IPS-20b (cell line): ENCODE results near the gene MBIP.

Source experiments
- H3K27ac ChIP-seq: one replicate; pipeline ENCODE4 v1.5.1; 2013; ENCODE audit warnings: low read length
- H3K27me3 ChIP-seq: 2 replicates; pipeline ENCODE4 v1.6.1; 2013; ENCODE audit warnings: mild to moderate bottlenecking, low read length, inconsistent platforms; ENCODE audit not compliant: insufficient read depth
- H3K36me3 ChIP-seq: 2 replicates; pipeline ENCODE4 v1.6.1; 2013; ENCODE audit warnings: low read depth, mild to moderate bottlenecking, inconsistent platforms, low read length, moderate library complexity; ENCODE audit not compliant: insufficient read depth
- H3K4me1 ChIP-seq: 2 replicates; pipeline ENCODE4 v1.6.1; 2013; ENCODE audit warnings: mild to moderate bottlenecking, control low read depth, inconsistent platforms, low read length, moderate library complexity; ENCODE audit not compliant: insufficient read depth
- H3K4me3 ChIP-seq: 2 replicates; pipeline ENCODE4 v1.5.1; 2013; ENCODE audit warnings: mild to moderate bottlenecking, low read length, inconsistent platforms
- H3K9ac ChIP-seq: 2 replicates; pipeline ENCODE4 v1.6.1; 2013; ENCODE audit warnings: low read depth, mild to moderate bottlenecking, inconsistent platforms, low read length, moderate library complexity
- H3K9me3 ChIP-seq: 2 replicates; pipeline ENCODE4 v1.6.1; 2013; ENCODE audit warnings: mild to moderate bottlenecking, low read depth, low read length, inconsistent platforms; ENCODE audit not compliant: insufficient read depth

MBIP gene

DNA sequence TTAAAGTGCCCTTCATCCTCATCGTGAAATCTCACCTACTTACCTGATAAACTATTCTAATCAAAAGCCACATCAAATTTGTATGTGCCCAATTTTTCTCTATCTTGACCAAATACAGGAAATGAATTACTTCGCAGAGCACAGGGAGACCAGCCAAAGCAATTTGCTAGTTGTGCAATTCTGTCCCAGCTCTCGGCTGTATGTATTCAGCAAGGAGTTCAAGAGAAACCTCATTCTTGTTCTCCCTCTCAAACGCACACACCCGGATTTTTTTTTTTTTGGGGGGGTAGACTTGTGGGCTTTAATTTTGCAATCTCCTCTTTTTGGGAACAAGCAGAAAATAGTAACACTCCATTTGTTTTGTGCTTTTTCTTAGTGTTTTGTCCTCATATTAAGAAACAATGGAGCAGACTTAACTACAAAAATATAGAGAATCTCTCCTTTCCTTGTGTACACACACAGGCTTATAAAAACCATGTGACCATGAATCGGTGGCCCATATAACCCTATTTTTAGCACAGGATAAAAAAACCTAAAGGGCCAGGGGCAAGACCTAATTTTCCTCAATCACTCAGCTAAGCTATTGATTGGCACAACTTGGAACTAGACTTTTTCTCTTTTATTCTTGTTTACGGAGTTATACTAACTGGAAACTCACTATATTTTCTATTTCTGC, 64.2 kb downstream of the MBIP start:
- Histone ChIP-seq H3K9ac (no peak overlapping the region), H3K4me3 (no peak overlapping the region), H3K36me3 (no peaks in the 10 kb centered on the region), H3K4me1 (0 out of 2 replicates have a peak, but pooled peaks cover 3% of the 10 kb centered on the region), H3K27ac (no peak overlapping the region), H3K9me3 (no peaks in the 10 kb centered on the region), H3K27me3 (no peaks in the 10 kb centered on the region)

DNA sequence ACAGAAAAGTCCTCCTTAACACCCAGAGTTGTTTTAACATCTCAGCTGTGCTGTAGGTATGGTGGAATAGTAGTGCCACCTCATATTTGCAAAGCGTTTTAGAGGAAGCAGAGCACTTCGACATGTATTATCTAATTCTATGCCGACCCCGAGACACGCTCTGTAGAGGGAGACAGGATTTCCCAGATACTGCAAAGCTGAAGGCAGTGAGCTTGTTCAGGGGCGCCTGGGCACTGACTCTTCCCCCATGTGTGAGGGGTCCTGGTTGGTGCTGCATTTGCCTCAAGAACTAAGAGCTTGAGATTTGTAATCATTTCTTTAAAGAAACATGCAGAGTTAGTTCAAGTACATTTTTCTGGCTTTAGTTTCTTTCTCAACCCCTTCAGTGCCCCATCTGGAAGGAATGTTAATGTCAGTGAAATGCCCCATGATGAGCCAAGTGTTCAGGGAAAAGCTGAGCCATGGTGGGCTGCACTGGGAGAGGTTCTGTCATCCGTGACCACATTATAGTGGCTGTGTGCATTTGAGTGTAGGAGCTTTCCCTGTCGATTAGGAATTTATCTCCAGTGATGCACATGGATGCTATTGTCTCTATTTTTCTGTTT, 66.3 kb downstream of the MBIP start:
- H3K4me1 ChIP-seq: 0 out of 2 replicates have a peak, but pooled peaks cover 3% of the 10 kb centered on the region
- no peaks in the 10 kb centered on the region for H3K36me3 ChIP-seq
- no peak overlapping the region for H3K27ac ChIP-seq
- H3K27me3 ChIP-seq: no peaks in the 10 kb centered on the region
- H3K9me3 ChIP-seq: no peaks in the 10 kb centered on the region
- no peak overlapping the region for H3K4me3 ChIP-seq
- H3K9ac ChIP-seq: no peak overlapping the region
